Activated CD4-positive, alpha-beta T cell treated with anti-CD3 and anti-CD28 coated beads for 36 hours (primary cell): ENCODE measurements around the gene HOXC9. TPM values are rescaled to one million over a fixed set of nuclear protein-coding genes. Genes with fewer than 3 reads are reported as not detected.

Source experiments
- ATAC-seq: fragments of 200-7000 bp; cut with Tn5 transposase; one replicate; pipeline ENCODE4 v1.10.0; 2021; ENCODE audit warnings: mild to moderate bottlenecking, moderate library complexity
- CTCF ChIA-PET: fragments of 350-600 bp; sonication (Branson Sonifier 250); formaldehyde crosslinking; loops from one replicate; lab custom pipeline; 2021; ENCODE audit warnings: antibody characterized with exemption; lab: Charles Lee
- POLR2A ChIA-PET: fragments of 350-600 bp; sonication (Branson Sonifier 250); formaldehyde crosslinking; loops from one replicate; lab custom pipeline; 2021; ENCODE audit warnings: antibody characterized with exemption, inconsistent platforms; lab: Charles Lee
- DNase-seq: peaks from one replicate; pipeline ENCODE4 v3.0.0-alpha.2; 2020
- H3K27ac Mint-ChIP-seq: one replicate; pipeline ENCODE4 v1.8.0; 2021; ENCODE audit warnings: mixed read lengths
- H3K27me3 Mint-ChIP-seq: one replicate; pipeline ENCODE4 v1.8.0; 2021; ENCODE audit warnings: mixed read lengths
- H3K36me3 Mint-ChIP-seq: one replicate; pipeline ENCODE4 v1.8.0; 2021; ENCODE audit warnings: low read depth, mixed read lengths
- H3K4me1 Mint-ChIP-seq: one replicate; pipeline ENCODE4 v1.8.0; 2021; ENCODE audit warnings: mixed read lengths
- H3K4me3 Mint-ChIP-seq: one replicate; pipeline ENCODE4 v1.8.0; 2021; ENCODE audit warnings: mild to moderate bottlenecking, moderate library complexity, mixed read lengths
- H3K9me3 Mint-ChIP-seq: one replicate; pipeline ENCODE4 v1.8.0; 2021; ENCODE audit warnings: low read depth, mixed read lengths
- intact Hi-C, 2 experiments: fragments of 100-400 bp; cut with DNase I in 1 of 2; cut with micrococcal nuclease in 1 of 2; formaldehyde crosslinking; loops; one replicate each; pipeline versions ENCODE4 v1.14.2 to v1.15.1; 2022 to 2024; cut with DNase I, micrococcal nuclease
- total RNA-seq, 2 experiments: library from RNA; stranded (reverse); gene quantifications; one replicate each; pipeline ENCODE4 v1.2.3, GENCODE V29; 2021

HOXC9 gene
- total RNA-seq, 2 experiments from 2014 or later = not detected

GRCh38 chr12:53955036-53955775 lies 44.8 kb upstream of the HOXC9 start:
- Mint-ChIP-seq H3K27ac (no peak overlapping the region), H3K4me1 (peaks cover 12% of the 10 kb centered on the region), H3K4me3 (no peak overlapping the region), H3K27me3 (peaks cover 85% of the 10 kb centered on the region), H3K36me3 (no peaks in the 10 kb centered on the region), H3K9me3 (no peaks in the 10 kb centered on the region)
- no peak for ATAC-seq
- POLR2A ChIA-PET = no interaction called here
- intact Hi-C loops = loop anchor here in 1 of 2 experiments (5.0 kb wide), 1 partner anchor 97 kb away; the partner anchor contains the start of gene HOXC4
- DNase-seq = no peak
- CTCF ChIA-PET = interaction anchor here (1.1 kb wide), 1 partner anchor 77 kb away, joined by 5 read pairs; the partner anchor contains the start of gene HOXC5

DNA sequence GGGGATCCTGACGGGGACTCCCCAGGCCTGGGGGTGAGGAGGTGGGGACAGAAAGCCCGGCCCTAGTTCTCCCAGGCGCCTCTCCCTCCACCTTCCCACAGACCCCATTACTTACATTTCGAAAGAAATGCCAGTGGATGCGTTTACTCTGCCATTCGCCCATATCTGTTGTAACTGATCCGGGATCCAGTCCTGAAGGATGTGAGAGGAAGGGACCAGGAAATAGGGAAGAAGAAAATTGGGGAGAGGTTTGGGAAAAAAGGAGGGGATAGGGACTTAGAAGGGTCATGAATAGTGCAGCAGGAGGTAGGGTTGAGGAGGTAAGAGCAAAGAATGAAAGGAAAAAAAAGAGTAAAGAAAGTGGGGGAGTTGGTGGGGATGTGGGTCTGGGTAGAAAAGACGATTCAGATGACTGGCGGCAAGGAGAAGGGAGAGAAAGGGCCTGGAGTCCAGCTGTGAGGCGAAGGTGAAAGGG lies 44.1 kb upstream of the HOXC9 start:
- POLR2A ChIA-PET = no interaction called here
- Mint-ChIP-seq H3K27ac (no peak overlapping the region), H3K27me3 (peaks cover 84% of the 10 kb centered on the region), H3K9me3 (no peaks in the 10 kb centered on the region), H3K4me3 (peak overlapping the region; percentile 4), H3K4me1 (peaks cover 16% of the 10 kb centered on the region), H3K36me3 (no peaks in the 10 kb centered on the region)
- CTCF ChIA-PET = interaction anchor here (1.2 kb wide), 1 partner anchor 50 kb away, joined by 3 read pairs; no protein-coding TSS in a partner anchor
- no peak for ATAC-seq
- intact Hi-C loops = loop anchor here (2.0 to 5.0 kb wide), 2 partner anchors 96 to 97 kb away; partner anchors contain the start of gene HOXC4 (in 2 of the 2)
- DNase-seq = no peak

DNA sequence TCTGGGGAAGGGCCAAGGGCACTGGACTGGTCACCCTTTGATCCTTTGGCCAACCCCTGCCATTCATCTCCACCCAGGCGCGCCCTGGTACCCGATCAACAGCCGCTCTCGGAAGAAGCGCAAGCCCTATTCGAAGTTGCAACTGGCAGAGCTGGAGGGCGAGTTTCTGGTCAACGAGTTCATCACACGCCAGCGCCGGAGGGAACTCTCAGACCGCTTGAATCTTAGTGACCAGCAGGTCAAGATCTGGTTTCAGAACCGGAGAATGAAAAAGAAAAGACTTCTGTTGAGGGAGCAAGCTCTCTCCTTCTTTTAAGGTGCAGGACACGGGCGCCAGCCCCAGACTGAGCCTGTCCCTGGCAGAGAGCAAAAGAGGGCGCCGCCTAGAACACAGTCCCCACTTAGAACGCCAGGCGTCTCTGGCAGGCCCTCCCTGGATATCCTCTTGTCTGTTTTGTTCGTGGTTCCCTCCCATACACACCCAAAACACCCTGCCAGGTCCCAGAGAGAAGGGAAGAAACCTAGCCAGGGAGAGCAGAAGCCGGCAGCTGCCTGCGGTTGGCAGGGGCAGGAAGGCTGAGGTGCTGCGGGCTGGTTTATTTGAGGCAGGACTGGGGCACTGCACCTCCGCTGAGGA lies 43.6 kb upstream of the HOXC9 start:
- Mint-ChIP-seq H3K27ac (no peak overlapping the region), H3K9me3 (no peaks in the 10 kb centered on the region), H3K4me1 (peaks cover 14% of the 10 kb centered on the region), H3K27me3 (peaks cover 80% of the 10 kb centered on the region), H3K36me3 (no peaks in the 10 kb centered on the region), H3K4me3 (peak overlapping the region; percentile 4)
- DNase-seq (no peak), ATAC-seq (peak; percentile 39)
- ChIA-PET POLR2A (no interaction called here), CTCF (interaction anchor here (0.5 to 1.2 kb wide), 2 partner anchors 43 to 49 kb away, joined by 3 read pairs; no protein-coding TSS in a partner anchor)
- intact Hi-C loops = loop anchor here (2.0 to 5.0 kb wide), 2 partner anchors 96 kb away; partner anchors contain the start of gene HOXC4 (in 2 of the 2)

DNA sequence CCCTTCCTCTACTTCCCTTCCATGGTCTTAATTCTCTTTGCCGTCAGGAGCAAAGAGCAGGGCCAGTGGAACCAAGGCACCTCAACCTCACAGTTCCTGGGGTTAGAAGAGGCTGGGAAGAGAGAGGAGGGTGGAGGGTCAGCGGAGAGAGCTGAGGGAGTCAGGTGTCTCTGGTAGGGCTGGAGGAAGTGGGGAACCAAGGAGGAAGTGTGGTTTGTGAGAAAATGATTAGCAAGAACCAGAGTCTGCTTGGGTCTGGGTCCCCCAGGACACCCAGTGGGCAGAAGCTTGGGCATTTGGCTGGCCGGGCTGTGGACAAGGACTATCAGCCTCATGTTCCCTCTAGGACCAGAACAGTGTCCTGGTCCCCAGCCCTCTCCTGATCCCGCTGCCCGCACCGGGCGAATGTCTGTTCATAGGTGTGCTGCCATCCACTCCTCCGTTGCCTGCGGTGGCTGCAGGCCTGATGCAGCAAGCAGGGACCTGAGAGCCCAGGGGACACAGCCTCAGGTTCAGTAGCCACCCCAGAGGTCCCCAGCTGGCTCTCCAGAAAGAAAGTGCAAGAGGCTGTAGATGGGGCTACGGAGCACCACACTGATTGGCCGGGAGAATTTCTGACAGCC lies 42.9 kb upstream of the HOXC9 start:
- peaks cover 14% of the 10 kb centered on the region for H3K4me1 Mint-ChIP-seq
- H3K27ac Mint-ChIP-seq = no peak overlapping the region
- intact Hi-C loops = loop anchor here (2.0 to 5.0 kb wide), 2 partner anchors 95 to 96 kb away; partner anchors contain the start of gene HOXC4 (in 2 of the 2)
- no peak for ATAC-seq
- no peaks in the 10 kb centered on the region for H3K36me3 Mint-ChIP-seq
- ChIA-PET CTCF (interaction anchor here (0.5 to 1.2 kb wide), 2 partner anchors 42 to 48 kb away, joined by 3 read pairs; no protein-coding TSS in a partner anchor), POLR2A (interaction anchor here (0.6 kb wide), 1 partner anchor 29 kb away, joined by 3 read pairs; no protein-coding TSS in a partner anchor)
- no peak overlapping the region for H3K4me3 Mint-ChIP-seq
- no peak for DNase-seq
- no peaks in the 10 kb centered on the region for H3K9me3 Mint-ChIP-seq
- peaks cover 78% of the 10 kb centered on the region for H3K27me3 Mint-ChIP-seq

DNA sequence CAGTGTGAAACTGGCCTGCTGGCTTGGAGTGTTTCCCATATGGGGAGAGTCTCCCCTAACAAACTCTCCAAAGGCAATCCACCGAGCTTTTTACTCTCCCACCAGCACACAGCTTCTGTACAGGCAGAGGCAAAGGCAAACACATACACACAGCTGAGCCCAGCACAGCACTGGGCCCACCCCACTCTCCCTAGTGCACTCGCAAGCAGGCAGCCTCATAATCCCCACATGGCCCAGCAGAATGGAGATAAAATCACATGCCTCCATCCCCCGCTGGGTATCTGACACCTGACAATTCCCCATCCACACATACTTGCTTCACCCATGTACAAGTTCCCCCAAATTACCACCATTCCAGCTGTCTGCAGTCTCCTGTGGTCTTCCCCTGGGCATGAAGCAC lies 41.8 kb upstream of the HOXC9 start:
- no peak for ATAC-seq
- ChIA-PET POLR2A (no interaction called here), CTCF (interaction anchor here (1.1 to 1.4 kb wide), 3 partner anchors 22 to 201 kb away, joined by 3 read pairs; partner anchors contain the start of gene HOXC9)
- no peak for DNase-seq
- H3K36me3 Mint-ChIP-seq = no peaks in the 10 kb centered on the region
- no peak overlapping the region for H3K27ac Mint-ChIP-seq
- H3K4me1 Mint-ChIP-seq = peaks cover 13% of the 10 kb centered on the region
- intact Hi-C loops = loop anchor here in 1 of 2 experiments (5.0 kb wide), 1 partner anchor 94 kb away; the partner anchor contains the start of gene HOXC4
- H3K9me3 Mint-ChIP-seq = no peaks in the 10 kb centered on the region
- peaks cover 76% of the 10 kb centered on the region for H3K27me3 Mint-ChIP-seq
- H3K4me3 Mint-ChIP-seq = no peak overlapping the region

DNA sequence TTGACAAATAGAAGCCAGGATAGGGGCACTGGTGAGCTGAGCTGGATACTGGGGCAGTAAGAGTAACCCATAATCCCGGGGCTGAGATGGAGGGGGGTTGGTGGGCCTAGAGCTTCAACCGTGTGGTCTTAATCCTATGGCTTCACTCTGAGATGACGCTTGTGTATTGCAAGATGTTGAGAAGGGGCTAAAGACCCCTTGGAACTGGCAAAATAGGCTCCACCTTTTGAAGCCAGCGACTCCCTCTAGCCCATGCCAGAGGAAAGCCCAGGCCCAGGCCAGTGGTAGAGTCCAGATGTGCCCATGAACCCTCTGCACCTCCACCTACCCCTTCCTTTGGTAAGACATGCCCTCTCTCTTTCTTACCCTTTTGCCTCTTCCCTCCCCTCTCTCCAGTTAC lies 40.6 kb upstream of the HOXC9 start:
- POLR2A ChIA-PET = no interaction called here
- intact Hi-C loops = loop anchor here in 1 of 2 experiments (5.0 kb wide), 1 partner anchor 93 kb away; the partner anchor contains the start of gene HOXC4

DNA sequence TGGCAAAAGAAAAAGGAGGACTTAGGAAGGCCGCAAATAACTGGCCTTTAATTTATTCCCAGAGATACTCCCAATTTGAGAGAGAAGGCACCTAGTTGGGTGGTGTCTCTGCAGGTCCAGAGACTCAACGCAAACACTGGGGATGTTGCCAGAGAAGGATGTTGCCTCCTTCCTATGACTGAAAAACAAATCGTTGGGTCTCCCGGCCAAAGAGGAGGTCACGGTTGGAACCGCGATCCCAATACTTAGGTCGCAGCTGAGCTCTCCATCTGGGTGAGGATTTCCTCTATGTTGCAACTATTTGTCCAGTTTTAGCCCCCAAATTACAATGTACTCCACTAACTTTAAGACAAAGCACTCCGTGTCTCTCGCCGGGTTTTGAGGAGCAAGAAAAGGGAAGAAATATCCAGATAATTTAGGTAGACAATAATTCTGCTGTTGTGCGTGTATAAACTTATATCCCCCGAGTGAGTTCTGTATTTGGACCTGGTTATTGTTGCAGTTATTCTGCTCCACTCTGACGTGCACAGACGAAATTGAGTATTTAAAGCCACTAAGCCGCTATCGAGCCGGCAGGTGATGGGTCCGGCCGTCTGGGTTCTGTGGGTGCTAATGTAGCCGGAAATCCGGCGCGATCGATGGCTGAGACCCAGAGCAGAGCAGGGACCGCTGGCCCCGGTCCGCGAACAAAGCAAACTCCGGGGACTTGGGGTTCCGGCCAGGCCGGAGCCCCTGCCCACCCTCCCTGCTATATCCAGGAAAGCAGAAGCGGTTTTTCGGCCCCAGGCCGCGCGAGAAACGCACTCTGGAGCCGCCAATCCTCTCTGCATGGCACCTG lies 39.6 kb upstream of the HOXC9 start:
- no peak overlapping the region for H3K27ac Mint-ChIP-seq

More for the DNA sequence above, 40.6 kb upstream of the HOXC9 start:
- no peaks in the 10 kb centered on the region for H3K9me3 Mint-ChIP-seq
- peaks cover 17% of the 10 kb centered on the region for H3K4me1 Mint-ChIP-seq
- DNase-seq = no peak
- H3K27me3 Mint-ChIP-seq = peaks cover 75% of the 10 kb centered on the region
- no peak overlapping the region for H3K4me3 Mint-ChIP-seq
- no peak overlapping the region for H3K27ac Mint-ChIP-seq
- CTCF ChIA-PET = interaction anchor here (0.5 to 1.7 kb wide), 8 partner anchors 11 to 247 kb away, joined by 3 to 9 read pairs (median 4); partner anchors contain the start of gene HOXC5
- no peaks in the 10 kb centered on the region for H3K36me3 Mint-ChIP-seq
- no peak for ATAC-seq

DNA sequence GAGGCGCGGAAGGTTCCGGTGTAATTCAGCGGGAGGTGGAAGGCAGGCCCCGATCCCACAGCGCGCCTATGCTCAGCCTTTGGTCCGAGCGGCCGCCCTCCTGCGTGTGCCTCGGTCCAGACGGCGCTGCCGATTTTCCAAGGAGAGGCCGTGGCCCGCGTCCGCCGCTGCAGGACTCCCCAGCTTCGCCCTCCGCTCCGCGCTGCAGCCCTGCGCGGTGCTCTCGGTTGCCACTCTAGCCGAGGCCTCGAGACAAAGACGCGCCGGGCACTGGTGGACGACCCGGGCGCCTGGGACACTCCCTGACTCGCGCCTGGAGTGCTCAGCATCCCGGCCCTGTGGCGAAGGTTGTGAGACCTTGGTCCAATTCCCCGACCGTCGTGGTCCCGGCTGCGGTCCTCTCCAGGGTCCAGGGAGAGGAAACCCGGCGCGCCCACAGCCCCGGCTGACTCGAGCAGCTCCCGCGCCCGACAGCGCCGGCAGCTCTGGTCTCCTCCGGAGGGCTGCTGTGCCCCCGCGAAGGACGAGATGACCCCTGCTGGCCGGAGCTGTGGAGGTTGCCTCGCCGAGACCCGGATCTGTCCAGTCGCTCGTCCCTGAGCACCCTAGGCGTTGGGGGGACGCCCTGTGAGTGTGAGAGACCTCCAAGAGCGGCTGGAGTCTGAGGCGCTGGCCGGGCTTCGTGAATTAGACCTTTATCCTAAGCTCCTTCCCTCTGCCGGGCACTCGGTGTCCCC lies 38.8 kb upstream of the HOXC9 start:
- ATAC-seq (no peak), DNase-seq (no peak)
- CTCF ChIA-PET = interaction anchor here (0.6 to 1.1 kb wide), 3 partner anchors 15 to 253 kb away, joined by 3 to 4 read pairs (median 3); partner anchors contain the start of gene HOXC10
- no peaks in the 10 kb centered on the region for H3K36me3 Mint-ChIP-seq
- POLR2A ChIA-PET = no interaction called here
- H3K9me3 Mint-ChIP-seq = no peaks in the 10 kb centered on the region
- no peak overlapping the region for H3K4me3 Mint-ChIP-seq
- H3K27me3 Mint-ChIP-seq = peaks cover 80% of the 10 kb centered on the region
- intact Hi-C loops = loop anchor here in 1 of 2 experiments (5.0 kb wide), 1 partner anchor 34 kb away; no protein-coding TSS in a partner anchor
- H3K4me1 Mint-ChIP-seq = peaks cover 25% of the 10 kb centered on the region
- H3K27ac Mint-ChIP-seq = no peak overlapping the region

More for the DNA sequence above, 39.6 kb upstream of the HOXC9 start:
- ChIA-PET POLR2A (no interaction called here), CTCF (interaction anchor here (0.7 to 1.7 kb wide), 3 partner anchors 25 to 72 kb away, joined by 4 to 9 read pairs (median 4); partner anchors contain the start of genes HOXC10 and HOXC5)
- Mint-ChIP-seq H3K27me3 (peaks cover 77% of the 10 kb centered on the region), H3K4me3 (no peak overlapping the region), H3K36me3 (no peaks in the 10 kb centered on the region), H3K9me3 (no peaks in the 10 kb centered on the region), H3K4me1 (peaks cover 23% of the 10 kb centered on the region)
- ATAC-seq (no peak), DNase-seq (no peak)
- intact Hi-C loops = loop anchor here in 1 of 2 experiments (5.0 kb wide), 1 partner anchor 33 kb away; no protein-coding TSS in a partner anchor

GRCh38 chr12:53963005-53963404 lies 37.0 kb upstream of the HOXC9 start:
- POLR2A ChIA-PET = no interaction called here
- ATAC-seq (no peak), DNase-seq (no peak)
- no peaks in the 10 kb centered on the region for H3K36me3 Mint-ChIP-seq
- H3K4me3 Mint-ChIP-seq = no peak overlapping the region
- no peak overlapping the region for H3K27ac Mint-ChIP-seq
- H3K4me1 Mint-ChIP-seq = peaks cover 29% of the 10 kb centered on the region
- CTCF ChIA-PET = interaction anchor here (0.7 to 1.4 kb wide), 4 partner anchors 9 to 246 kb away, joined by 3 to 6 read pairs (median 3); no protein-coding TSS in a partner anchor
- H3K9me3 Mint-ChIP-seq = no peaks in the 10 kb centered on the region
- intact Hi-C loops = loop anchor here in 1 of 2 experiments (5.0 kb wide), 1 partner anchor 36 kb away; no protein-coding TSS in a partner anchor
- peaks cover 81% of the 10 kb centered on the region for H3K27me3 Mint-ChIP-seq
